GM10847 (cell line): ENCODE data around the gene HELZ2.

Experiments used
- POLR2A ChIP-seq: IDR thresholded peaks from 2 replicates; pipeline ENCODE4 v1.6.1; 2011; ENCODE audit not compliant: insufficient read length; ENCODE audit errors: extremely low read depth

The HELZ2 gene

DNA sequence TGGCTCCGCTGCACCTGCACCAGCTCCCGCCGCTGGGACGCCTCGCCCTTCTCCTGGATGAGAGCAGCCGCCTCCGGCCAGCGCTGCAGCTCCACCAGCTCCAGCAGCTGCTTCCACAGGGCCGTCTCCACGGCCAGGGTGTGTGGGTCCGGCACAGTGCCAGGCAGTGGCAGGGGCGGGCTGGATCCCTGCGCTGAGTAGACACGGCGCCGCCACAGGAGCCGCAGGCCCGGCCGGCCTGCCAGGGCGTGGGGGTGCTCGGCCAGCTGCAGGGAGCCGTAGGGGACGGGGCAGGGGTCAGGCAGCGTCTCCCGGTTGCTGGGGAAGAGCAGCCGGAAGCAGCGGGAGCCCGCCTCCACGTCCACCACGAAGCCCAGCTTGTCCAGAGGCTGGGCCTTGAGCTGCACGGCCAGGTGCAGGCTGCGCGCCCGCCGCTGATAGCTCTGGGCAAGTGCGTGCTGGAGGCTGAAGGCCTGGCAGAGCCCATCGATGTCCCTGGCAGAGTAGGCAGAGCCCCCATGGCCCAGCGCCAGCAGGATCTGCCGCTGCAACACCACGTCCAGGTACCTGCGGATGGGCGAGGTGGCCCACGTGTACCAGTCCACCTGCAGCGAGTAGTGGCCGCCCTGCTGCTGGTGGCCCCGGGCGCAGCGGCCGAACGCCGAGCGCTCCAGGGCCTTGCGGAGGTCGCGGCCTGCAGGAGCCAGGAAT lies 10.7 kb downstream of the HELZ2 start:
- TF ChIP-seq POLR2A: no peak

DNA sequence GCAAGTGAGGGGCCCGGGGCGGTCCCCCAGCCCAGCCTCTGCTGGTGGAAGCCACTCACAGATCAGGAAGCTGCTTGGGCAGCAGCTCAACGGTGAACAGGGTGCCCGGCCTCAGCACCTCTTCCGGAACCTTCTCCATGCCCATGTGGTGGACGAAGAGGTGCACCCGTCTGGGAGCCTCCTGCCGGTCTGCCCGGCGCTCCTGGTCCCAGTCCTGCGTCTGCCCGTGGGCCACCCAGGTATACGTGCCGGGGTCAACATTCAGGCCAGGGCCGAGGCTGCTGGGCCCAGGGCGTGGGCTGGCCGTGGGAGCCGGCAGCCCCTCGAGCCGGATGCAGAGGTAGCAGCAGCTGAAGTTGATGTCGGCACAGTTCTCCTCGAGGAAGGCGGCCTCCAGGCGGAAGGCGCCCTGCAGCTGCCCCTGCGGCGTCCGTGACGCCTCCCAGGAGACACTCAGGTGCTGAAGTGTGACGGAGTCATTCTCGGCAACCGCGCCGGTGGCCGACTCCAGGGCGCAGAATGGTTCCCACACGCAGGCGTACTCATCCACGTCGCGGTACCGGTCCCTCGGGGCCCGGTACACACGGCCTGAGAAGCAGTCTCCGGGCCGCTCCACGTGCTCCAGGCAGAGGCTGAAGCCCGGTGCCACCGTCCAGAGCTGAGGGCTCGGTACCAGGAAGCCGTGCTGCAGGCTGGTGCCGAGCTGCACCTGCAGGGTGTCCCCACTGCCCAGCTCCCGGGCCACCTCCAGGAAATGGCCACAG lies 11.4 kb downstream of the HELZ2 start:
- no peak for TF ChIP-seq POLR2A

DNA sequence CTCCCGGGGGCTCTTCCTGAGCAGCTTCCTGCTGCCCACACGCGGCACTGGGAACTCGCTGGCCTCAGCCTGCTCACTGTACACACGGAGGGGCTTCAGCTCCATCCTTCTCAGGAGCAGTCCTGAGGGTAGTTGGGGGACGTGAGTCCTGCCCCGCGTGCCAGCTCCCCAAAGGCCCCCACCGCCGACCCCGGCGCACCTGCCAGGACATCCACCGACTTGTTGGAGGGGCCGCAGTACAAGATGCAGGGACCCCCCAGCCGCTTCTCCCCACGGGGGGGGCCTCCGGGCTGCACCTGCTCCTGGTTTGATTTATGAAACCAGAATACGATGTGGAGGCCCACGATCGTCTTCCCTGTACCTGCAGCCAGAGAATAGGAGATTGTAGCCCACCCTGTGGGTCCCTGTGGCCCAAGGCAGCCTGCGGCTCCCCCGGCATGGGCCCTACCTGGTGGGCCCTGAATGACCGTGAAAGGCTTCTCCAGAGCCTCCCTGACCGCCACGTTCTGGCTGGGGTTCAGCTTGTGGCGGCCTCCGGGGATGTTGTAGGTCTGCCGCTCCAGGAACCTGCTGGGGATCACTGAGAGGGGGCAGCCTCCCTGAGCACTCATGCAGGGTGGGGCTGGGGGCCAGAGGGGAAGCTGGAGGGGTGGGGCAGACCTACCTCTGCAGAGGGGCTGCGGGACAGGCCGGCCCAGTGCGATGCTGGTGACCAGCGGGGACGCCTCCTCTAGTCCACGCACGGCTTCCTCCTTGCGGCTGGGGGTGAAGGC lies 12.2 kb downstream of the HELZ2 start:
- TF ChIP-seq POLR2A: no peak

DNA sequence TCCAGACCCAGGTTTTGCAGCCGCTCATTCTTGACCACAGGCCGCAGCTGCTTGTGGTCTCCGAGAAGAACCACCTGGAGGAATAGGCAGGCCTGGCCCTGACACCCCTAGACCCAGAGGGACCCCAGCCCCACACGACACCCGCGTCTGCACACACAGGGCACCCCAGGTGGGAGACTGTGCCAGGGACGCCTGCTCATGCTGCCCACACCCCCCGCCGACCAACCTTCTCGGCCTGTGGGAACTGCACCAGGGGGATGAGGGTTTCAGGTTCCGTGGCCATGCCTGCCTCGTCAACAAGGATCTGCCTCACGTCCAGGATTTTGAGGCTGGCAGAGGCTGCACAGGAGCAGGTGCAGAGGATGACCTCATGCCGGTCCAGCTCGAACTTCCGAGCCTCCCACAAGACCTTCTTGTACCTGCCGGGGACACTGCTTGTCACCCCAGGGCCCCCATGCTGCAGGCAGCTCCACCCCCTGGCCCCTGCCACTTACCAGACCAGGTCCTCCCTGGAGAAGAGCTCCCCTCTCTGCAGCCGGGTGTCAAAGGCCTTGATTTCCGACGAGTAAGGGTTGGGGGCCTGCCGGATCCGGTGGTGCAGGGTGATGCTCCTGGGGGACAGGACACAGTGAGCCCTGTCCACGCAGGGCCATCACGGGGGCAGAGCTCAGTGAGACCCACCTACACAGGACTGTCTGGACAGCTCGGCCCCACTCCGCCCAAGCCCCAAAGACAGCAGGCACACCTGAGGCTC lies 13.0 kb downstream of the HELZ2 start:
- TF ChIP-seq POLR2A: no peak

DNA sequence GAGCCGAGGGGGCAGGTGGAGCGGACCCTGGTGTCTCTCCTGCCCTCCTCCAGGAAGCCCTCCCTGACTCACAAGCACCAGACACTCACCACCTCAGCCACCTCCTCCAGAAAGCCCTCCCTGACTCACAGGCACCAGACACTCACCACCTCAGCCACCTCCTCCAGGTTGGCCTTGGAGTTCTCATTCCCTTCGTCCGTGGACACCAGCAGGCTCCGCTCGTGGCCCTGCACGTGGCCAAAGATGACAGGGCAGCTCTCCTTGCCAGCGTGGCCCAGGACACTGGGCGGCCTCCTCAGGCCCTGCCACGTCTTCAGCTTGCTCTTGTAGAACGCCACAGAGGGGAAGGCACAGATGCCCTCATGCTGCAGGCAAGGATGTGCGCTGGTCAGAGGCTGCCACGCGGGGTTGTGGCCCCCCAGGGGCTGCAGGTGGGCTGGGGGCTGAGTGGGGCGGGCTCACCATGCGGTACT lies 13.7 kb downstream of the HELZ2 start:
- no peak for TF ChIP-seq POLR2A

DNA sequence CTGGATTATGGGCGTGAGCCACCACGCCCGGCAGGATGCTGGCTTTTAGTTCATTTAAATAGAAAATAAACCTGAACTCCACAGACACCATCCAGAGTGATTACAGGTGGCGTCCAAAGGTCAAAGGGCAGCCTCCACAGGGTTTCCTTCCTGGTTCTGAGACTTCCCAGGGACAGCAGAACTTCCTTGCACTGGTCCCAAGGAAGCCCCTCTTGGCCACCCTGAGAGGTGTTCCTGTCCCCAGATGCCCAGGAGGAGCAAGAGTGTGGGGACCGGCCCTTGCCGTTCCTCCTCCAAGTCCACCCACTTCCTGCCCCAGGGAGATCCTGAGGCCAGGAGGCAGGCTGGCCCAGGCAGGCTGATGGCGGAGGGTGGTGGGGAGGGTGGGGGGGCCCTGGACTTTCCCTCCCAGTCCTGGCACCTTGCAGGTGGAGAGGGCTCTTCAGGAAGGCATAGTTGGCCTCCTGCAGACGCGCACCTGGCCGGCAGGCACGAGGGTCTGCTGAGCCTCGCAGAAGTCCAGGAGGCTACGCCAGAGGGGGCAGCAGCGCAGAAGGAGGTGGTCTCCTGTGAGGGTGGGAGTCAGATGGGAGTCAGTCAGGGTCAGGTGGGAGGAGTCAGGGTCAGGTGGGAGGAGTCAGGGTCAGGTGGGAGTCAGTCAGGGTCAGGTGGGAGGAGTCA lies 15.1 kb downstream of the HELZ2 start:
- TF ChIP-seq POLR2A: no peak

DNA sequence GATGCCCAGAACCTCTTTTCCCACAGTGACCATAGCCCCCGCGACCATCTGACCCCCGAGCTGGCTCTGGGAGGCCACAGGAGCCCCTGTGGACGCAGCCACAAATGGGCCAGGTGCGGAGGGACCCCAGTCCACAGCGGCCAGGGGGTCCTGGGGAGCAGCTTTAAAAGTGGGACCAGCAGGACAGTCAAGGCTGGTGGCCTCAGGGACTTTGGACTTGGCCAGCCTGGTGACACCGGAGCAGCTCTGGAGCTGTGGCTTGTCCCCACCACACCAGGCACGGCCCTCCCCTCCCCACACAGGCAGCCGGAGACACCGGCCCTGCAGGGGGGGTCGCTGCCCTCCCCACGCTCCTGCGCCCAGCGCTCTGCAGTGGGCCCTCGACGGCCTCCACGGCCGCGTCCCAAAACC lies 16.6 kb downstream of the HELZ2 start:
- no peak for TF ChIP-seq POLR2A

DNA sequence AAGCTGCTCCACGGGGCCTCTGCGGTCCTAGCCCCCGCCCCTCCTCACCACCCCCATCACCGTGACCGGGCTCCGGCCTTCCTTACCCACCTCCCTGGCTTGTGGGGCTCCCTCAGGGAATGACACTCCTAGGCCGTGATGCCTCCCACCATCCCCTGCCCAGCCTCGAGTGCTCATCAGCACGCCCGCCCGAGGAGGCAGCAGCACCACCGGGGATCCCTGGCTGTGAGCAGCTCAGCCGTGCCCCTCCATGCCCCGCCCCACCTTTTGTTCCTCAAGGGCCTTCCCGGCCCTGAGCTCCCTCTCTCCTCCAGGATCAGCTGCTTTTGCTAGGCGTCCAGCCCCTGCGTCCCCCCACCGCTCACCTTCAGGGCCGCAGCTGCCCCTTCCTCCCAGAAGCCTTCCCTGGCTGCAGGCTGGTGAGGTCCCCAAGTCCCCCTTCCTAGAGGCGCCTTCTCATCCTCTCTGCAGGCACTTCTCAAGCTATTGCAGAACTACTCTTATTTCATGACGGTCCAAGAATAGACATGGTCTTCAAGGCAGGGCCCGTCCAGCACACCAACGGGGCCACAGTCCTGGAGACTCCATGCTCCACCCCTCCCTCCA lies 17.1 kb downstream of the HELZ2 start:
- TF ChIP-seq POLR2A: no peak

DNA sequence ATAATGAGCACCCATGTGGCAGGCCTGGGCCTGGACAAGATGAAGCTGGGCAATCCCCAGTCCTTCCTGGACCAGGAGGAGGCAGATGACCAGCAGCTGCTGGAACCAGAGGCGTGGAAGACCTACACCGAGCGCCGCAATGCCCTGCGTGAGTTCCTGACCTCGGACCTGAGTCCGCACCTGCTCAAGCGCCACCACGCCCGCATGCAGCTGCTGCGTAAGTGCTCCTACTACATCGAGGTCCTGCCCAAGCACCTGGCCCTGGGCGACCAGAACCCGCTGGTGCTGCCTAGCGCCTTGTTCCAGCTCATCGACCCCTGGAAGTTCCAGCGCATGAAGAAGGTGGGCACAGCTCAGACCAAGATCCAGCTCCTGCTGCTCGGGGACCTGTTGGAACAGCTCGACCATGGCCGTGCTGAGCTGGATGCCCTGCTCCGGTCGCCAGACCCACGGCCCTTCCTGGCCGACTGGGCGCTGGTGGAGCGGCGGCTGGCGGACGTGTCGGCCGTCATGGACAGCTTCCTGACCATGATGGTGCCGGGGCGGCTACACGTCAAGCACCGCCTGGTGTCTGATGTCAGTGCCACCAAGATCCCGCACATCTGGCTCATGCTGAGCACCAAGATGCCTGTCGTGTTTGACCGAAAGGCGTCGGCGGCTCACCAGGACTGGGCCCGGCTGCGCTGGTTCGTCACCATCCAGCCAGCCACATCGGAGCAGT lies 18.2 kb downstream of the HELZ2 start:
- TF ChIP-seq POLR2A: no peak

DNA sequence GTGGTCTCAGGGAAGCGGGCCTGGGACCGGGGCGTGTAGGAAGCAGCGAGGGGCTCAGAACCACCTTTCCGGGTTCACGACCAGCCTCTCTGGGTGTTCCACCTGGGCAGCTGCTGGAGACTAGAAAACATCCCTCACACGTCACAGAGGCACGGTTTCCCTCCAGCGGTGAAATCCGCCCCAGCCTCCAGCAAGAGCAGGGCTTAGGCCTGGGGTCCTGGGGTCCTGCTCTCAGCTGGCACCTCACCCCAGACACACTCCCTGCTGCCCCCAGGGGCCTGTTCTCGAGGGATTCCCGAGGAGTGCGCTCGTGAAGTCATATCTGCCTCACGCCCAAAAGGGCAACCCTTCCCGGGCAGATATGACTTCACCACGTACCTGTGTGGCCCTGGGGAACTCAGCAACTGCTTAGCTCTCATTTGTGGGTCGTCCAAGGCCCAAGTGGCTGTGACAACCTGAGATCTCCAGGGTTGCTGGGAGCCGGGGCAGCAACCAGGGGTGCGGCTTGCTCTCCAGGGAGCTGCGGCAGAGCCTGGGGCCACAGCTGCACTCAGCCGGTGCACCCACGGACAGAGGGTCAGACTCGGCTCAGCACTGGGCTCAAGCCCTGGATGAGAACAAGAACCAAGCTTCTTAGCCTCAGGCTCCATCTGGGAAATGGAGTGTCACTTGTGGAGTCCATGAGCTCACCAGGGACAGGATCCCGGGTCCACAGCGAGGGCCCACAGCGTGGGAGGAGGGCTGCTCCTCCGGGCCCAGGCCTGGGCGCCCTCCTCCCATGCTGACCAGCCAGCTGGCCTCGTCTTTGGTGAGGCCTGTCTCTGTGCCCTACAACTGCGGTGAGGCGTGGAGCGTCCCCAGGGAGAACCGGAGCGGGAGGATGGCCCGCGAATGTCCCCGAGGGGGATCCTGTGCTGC lies 19.4 kb downstream of the HELZ2 start:
- TF ChIP-seq POLR2A: no peak

DNA sequence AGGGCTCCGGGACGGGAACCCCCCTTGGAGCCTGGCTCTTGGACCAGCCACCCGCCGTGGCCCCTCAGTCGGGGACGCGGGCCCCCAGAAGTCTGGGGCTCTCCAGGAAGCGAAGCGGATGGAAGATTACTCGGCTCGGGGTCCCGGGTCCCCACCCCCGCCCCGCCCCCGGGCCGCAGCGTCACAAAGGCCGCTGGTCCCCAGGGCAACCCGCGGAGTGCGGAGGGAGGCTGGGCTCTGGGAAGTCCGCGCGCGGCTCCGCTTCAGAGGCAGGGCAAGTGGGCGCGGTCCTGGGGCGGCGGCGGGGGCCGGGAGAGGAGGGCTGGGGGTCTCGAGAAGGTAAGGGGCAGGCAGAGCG lies 20.1 kb downstream of the HELZ2 start, which contains the start of gene FNDC11:
TSS of gene FNDC11 (plus strand) at position 227 of the 358 bp plus-strand sequence. CDS start 1,505 bp downstream, outside the sequence.
- TF ChIP-seq POLR2A: no peak

DNA sequence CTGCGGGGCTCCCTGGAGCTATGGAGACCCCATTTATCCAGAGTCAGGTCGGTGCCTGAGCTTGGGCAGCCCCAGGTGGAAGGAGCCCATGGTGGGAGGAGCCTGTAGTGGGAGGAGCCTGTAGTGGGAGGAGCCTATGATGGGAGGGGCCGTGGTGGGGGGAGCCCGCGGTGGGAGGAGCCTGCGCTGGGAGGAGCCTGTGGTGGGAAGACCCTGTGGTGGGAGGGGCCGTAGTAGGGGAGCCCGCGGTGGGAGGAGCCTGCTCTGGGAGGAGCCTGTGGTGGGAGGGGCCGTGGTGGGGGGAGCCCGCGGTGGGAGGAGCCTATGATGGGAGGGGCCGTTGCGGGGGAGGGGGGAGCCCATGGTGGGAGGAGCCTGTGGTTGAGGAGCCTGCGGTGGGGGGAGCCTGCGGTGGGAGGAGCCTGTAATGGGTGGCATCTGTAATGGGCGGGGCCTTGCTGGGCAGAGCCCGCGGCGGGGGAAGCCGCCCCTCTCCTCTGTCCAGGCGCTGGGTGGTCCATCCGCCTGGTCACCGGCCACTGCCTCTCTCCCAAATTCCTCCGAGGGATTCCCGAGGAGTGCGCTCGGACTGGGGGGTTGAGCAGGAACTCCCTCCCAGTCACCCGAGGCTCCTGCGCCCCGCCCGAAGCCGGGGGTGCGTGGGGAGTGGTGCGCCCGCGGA lies 20.6 kb downstream of the HELZ2 start:
- no peak for TF ChIP-seq POLR2A
